BE2C (cell line): Measurements from ENCODE around the gene UBTD1.

Experiments
- DNase-seq: peaks from one replicate; pipeline ENCODE4 v3.0.0-alpha.2; 2020
- H3K27me3 ChIP-seq: fragments of 250-450 bp; sonication (Bioruptor Pico); 2 replicates; pipeline ENCODE4 v1.5.1; 2020; ENCODE audit warnings: mild to moderate bottlenecking
- H3K36me3 ChIP-seq: fragments of 250-450 bp; sonication (Bioruptor Pico); 2 replicates; pipeline ENCODE4 v1.5.1; 2020; ENCODE audit warnings: mild to moderate bottlenecking
- H3K4me1 ChIP-seq: fragments of 250-450 bp; sonication (Bioruptor Pico); 2 replicates; pipeline ENCODE4 v1.5.1; 2020
- H3K4me3 ChIP-seq: 2 replicates; pipeline ENCODE4 v1.5.1; 2011; ENCODE audit warnings: low read depth, low read length
- H3K9me3 ChIP-seq: fragments of 250-450 bp; sonication (Bioruptor Pico); 2 replicates; pipeline ENCODE4 v1.5.1; 2020
- CTCF ChIP-seq: IDR thresholded peaks from 2 replicates; pipeline ENCODE4 v1.5.1; 2012; ENCODE audit warnings: mild to moderate bottlenecking, low read depth, low read length

UBTD1 gene

GRCh38 chr10:97508342-97508741 lies 9.6 kb downstream of the UBTD1 start:
- Histone ChIP-seq H3K27me3 (no peaks in the 10 kb centered on the region; the same call in 1 of the 2 replicates), H3K4me3 (no peak overlapping the region), H3K36me3 (no peaks in the 10 kb centered on the region), H3K4me1 (no peaks in the 10 kb centered on the region), H3K9me3 (no peaks in the 10 kb centered on the region)
- DNase-seq = no peak
- TF ChIP-seq CTCF = no peak

GRCh38 chr10:97509120-97509680 lies 10.5 kb downstream of the UBTD1 start:
- Histone ChIP-seq H3K4me3 (no peak overlapping the region), H3K27me3 (no peaks in the 10 kb centered on the region; the same call in 1 of the 2 replicates), H3K9me3 (no peaks in the 10 kb centered on the region), H3K36me3 (no peaks in the 10 kb centered on the region), H3K4me1 (no peaks in the 10 kb centered on the region)
- no peak for TF ChIP-seq CTCF
- no peak for DNase-seq

GRCh38 chr10:97510686-97511085 lies 12.0 kb downstream of the UBTD1 start:
- Histone ChIP-seq H3K27me3 (no peaks in the 10 kb centered on the region), H3K36me3 (no peaks in the 10 kb centered on the region), H3K4me1 (peaks cover 2% of the 10 kb centered on the region; the same call in 1 of the 2 replicates), H3K4me3 (no peak overlapping the region), H3K9me3 (no peaks in the 10 kb centered on the region)
- no peak for TF ChIP-seq CTCF
- DNase-seq = no peak

GRCh38 chr10:97511711-97512440 lies 13.2 kb downstream of the UBTD1 start:
- H3K4me1 ChIP-seq = peaks cover 3% of the 10 kb centered on the region; the same call in 1 of the 2 replicates
- TF ChIP-seq CTCF = no peak
- H3K27me3 ChIP-seq = no peaks in the 10 kb centered on the region
- H3K36me3 ChIP-seq = no peaks in the 10 kb centered on the region
- no peaks in the 10 kb centered on the region for H3K9me3 ChIP-seq
- H3K4me3 ChIP-seq = no peak overlapping the region
- DNase-seq = no peak

- H3K36me3 ChIP-seq = no peaks in the 10 kb centered on the region
- no peaks in the 10 kb centered on the region for H3K27me3 ChIP-seq
- TF ChIP-seq CTCF = no peak
- H3K9me3 ChIP-seq = no peaks in the 10 kb centered on the region
- H3K4me1 ChIP-seq = peaks cover 3% of the 10 kb centered on the region; the same call in 1 of the 2 replicates
- no peak for DNase-seq
- no peak overlapping the region for H3K4me3 ChIP-seq
Measured at GRCh38 chr10:97512993-97513392, 14.3 kb downstream of the UBTD1 start.

- H3K4me1 ChIP-seq = peaks cover 3% of the 10 kb centered on the region; the same call in 1 of the 2 replicates
- H3K9me3 ChIP-seq = no peaks in the 10 kb centered on the region
- TF ChIP-seq CTCF = no peak
- DNase-seq = no peak
- H3K27me3 ChIP-seq = no peaks in the 10 kb centered on the region
- H3K36me3 ChIP-seq = no peaks in the 10 kb centered on the region
- no peak overlapping the region for H3K4me3 ChIP-seq
Measured at GRCh38 chr10:97514344-97514743, 15.6 kb downstream of the UBTD1 start.
